ENCODE results near the gene TAC4.
A peak's percentile ranks its signal among the peaks of the same experiment; 100 is the strongest.

Gene TAC4

GRCh38 chr17:49820773-49821172, 27.1 kb downstream of the TAC4 start:
- no CpG with 5 or more reads among the region's 1 CpG for WGBS, 2 donors (ENCODE audit: extremely low coverage in 2 of 2, insufficient read length in 2 of 2, insufficient replicate concordance in 1 of 2)
- Histone ChIP-seq H2BK5ac (ENCODE audit: low read length) (no peak overlapping the region), H3K27ac (replicated peaks; ENCODE audit: low read length) (no peak overlapping the region)

DNA sequence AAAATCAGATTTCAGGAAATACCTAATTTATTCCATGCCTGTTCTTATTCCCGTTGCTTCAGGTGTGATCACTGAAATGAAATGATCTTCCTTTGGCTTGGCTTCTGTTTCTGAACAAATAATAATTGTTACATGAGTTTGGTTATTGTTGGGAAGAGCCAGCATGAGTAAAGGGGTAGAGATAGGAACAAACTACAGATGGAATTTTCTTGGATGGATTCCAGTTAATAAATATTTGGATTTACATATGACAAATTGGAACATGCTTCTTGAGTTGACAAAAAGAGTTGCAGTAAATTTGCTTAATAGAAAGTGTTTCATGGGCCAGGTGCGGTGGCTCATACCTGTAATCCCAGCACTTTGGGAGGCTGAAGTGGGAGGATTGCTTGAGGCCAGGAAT, 28.2 kb downstream of the TAC4 start:
- Histone ChIP-seq H2BK15ac (ENCODE audit: low read length) (no peak overlapping the region), H3K14ac (ENCODE audit: low read length) (no peak overlapping the region), H2AK5ac (ENCODE audit: low read depth, low read length) (no peak overlapping the region), H3K4me3 (ENCODE audit: low read length in 2 of 2) (no peak overlapping the region), H3K4me2 (ENCODE audit: insufficient read depth, low read length, poor library complexity, severe bottlenecking) (no peak overlapping the region), H3K9me3 (replicated peaks in 1 of 2; ENCODE audit: control insufficient read depth in 2 of 2, insufficient read depth in 1 of 2, low read depth in 1 of 2, low read length in 2 of 2) (no peaks in the 10 kb centered on the region), H3K36me3 (replicated peaks in 1 of 2; ENCODE audit: control insufficient read depth in 2 of 2, insufficient read depth in 2 of 2, low read length in 2 of 2) (peaks cover 27 to 85% of the 10 kb centered on the region in 2 donors), H3K18ac (ENCODE audit: low read length) (no peak overlapping the region), H4K8ac (ENCODE audit: low read depth, low read length) (no peak overlapping the region), H3K27ac (replicated peaks; ENCODE audit: low read length) (no peak overlapping the region), H3K4ac (ENCODE audit: low read length) (no peak overlapping the region), H3K23ac (ENCODE audit: low read depth, low read length, poor library complexity) (no peak overlapping the region), H2BK120ac (ENCODE audit: low read depth, low read length) (no peak overlapping the region), H4K91ac (ENCODE audit: low read depth, low read length, poor library complexity) (no peak overlapping the region), H3K9ac (ENCODE audit: low read depth, low read length, poor library complexity) (no peak overlapping the region), H2BK5ac (ENCODE audit: low read length) (no peak overlapping the region), H3K79me1 (ENCODE audit: low read depth, low read length) (no peaks in the 10 kb centered on the region), H3K4me1 (ENCODE audit: control insufficient read depth in 2 of 2, insufficient read depth in 1 of 2, low read depth in 1 of 2, low read length in 2 of 2) (peaks cover 4 to 23% of the 10 kb centered on the region in 2 donors), H2BK12ac (ENCODE audit: low read length) (no peak overlapping the region), H3K27me3 (ENCODE audit: control insufficient read depth in 3 of 3, insufficient read depth in 3 of 3, low read depth in 1 of 3, low read length in 3 of 3) (no peaks in the 10 kb centered on the region), H2AFZ (ENCODE audit: low read length) (no peak overlapping the region)
- WGBS, 2 donors (ENCODE audit: extremely low coverage in 2 of 2, insufficient read length in 2 of 2, insufficient replicate concordance in 1 of 2) = no CpG with 5 or more reads among the region's 2 CpGs
- no peak for DNase-seq (ENCODE audit: low spot score)

More at GRCh38 chr17:49820773-49821172, 27.1 kb downstream of the TAC4 start:
- Histone ChIP-seq H2AK5ac (ENCODE audit: low read depth, low read length) (no peak overlapping the region), H4K8ac (ENCODE audit: low read depth, low read length) (no peak overlapping the region), H3K14ac (ENCODE audit: low read length) (no peak overlapping the region), H2AFZ (ENCODE audit: low read length) (no peak overlapping the region), H2BK12ac (ENCODE audit: low read length) (no peak overlapping the region), H3K79me1 (ENCODE audit: low read depth, low read length) (no peaks in the 10 kb centered on the region), H3K9me3 (replicated peaks in 1 of 2; ENCODE audit: control insufficient read depth in 2 of 2, insufficient read depth in 1 of 2, low read depth in 1 of 2, low read length in 2 of 2) (no peaks in the 10 kb centered on the region), H3K18ac (ENCODE audit: low read length) (no peak overlapping the region), H3K23ac (ENCODE audit: low read depth, low read length, poor library complexity) (no peak overlapping the region), H3K9ac (ENCODE audit: low read depth, low read length, poor library complexity) (no peak overlapping the region), H3K4me3 (ENCODE audit: low read length in 2 of 2) (no peak overlapping the region), H3K4me2 (ENCODE audit: insufficient read depth, low read length, poor library complexity, severe bottlenecking) (no peak overlapping the region), H3K4me1 (ENCODE audit: control insufficient read depth in 2 of 2, insufficient read depth in 1 of 2, low read depth in 1 of 2, low read length in 2 of 2) (peaks cover 4 to 11% of the 10 kb centered on the region in 2 donors), H3K27me3 (ENCODE audit: control insufficient read depth in 3 of 3, insufficient read depth in 3 of 3, low read depth in 1 of 3, low read length in 3 of 3) (no peaks in the 10 kb centered on the region), H4K91ac (ENCODE audit: low read depth, low read length, poor library complexity) (no peak overlapping the region), H2BK15ac (ENCODE audit: low read length) (no peak overlapping the region), H3K4ac (ENCODE audit: low read length) (no peak overlapping the region), H3K36me3 (replicated peaks in 1 of 2; ENCODE audit: control insufficient read depth in 2 of 2, insufficient read depth in 2 of 2, low read length in 2 of 2) (peaks cover 27 to 96% of the 10 kb centered on the region in 2 donors), H2BK120ac (ENCODE audit: low read depth, low read length) (no peak overlapping the region)
- DNase-seq (ENCODE audit: low spot score) = no peak

- DNase-seq (ENCODE audit: low spot score) = no peak
- Histone ChIP-seq H3K4ac (ENCODE audit: low read length) (no peak overlapping the region), H2BK15ac (ENCODE audit: low read length) (no peak overlapping the region), H2BK120ac (ENCODE audit: low read depth, low read length) (no peak overlapping the region), H3K27ac (replicated peaks; ENCODE audit: low read length) (no peak overlapping the region), H3K4me3 (ENCODE audit: low read length in 2 of 2) (peak overlapping the region in 1 of 2 donors; percentile 7), H3K4me1 (ENCODE audit: control insufficient read depth in 2 of 2, insufficient read depth in 1 of 2, low read depth in 1 of 2, low read length in 2 of 2) (peaks cover 5 to 28% of the 10 kb centered on the region in 2 donors), H3K9me3 (replicated peaks in 1 of 2; ENCODE audit: control insufficient read depth in 2 of 2, insufficient read depth in 1 of 2, low read depth in 1 of 2, low read length in 2 of 2) (no peaks in the 10 kb centered on the region), H3K14ac (ENCODE audit: low read length) (no peak overlapping the region), H4K91ac (ENCODE audit: low read depth, low read length, poor library complexity) (no peak overlapping the region), H3K4me2 (ENCODE audit: insufficient read depth, low read length, poor library complexity, severe bottlenecking) (no peak overlapping the region), H2BK12ac (ENCODE audit: low read length) (no peak overlapping the region), H2BK5ac (ENCODE audit: low read length) (no peak overlapping the region), H4K8ac (ENCODE audit: low read depth, low read length) (no peak overlapping the region), H2AK5ac (ENCODE audit: low read depth, low read length) (no peak overlapping the region), H2AFZ (ENCODE audit: low read length) (no peak overlapping the region), H3K36me3 (replicated peaks in 1 of 2; ENCODE audit: control insufficient read depth in 2 of 2, insufficient read depth in 2 of 2, low read length in 2 of 2) (peaks cover 27 to 82% of the 10 kb centered on the region in 2 donors), H3K9ac (ENCODE audit: low read depth, low read length, poor library complexity) (no peak overlapping the region), H3K18ac (ENCODE audit: low read length) (no peak overlapping the region), H3K23ac (ENCODE audit: low read depth, low read length, poor library complexity) (no peak overlapping the region), H3K79me1 (ENCODE audit: low read depth, low read length) (no peaks in the 10 kb centered on the region), H3K27me3 (ENCODE audit: control insufficient read depth in 3 of 3, insufficient read depth in 3 of 3, low read depth in 1 of 3, low read length in 3 of 3) (no peaks in the 10 kb centered on the region)
- WGBS, 2 donors (ENCODE audit: extremely low coverage in 2 of 2, insufficient read length in 2 of 2, insufficient replicate concordance in 1 of 2) = no CpG with 5 or more reads among the region's 5 CpGs
These were observed 28.7 kb downstream of the TAC4 start for GRCh38 chr17:49819138-49819537.

DNA sequence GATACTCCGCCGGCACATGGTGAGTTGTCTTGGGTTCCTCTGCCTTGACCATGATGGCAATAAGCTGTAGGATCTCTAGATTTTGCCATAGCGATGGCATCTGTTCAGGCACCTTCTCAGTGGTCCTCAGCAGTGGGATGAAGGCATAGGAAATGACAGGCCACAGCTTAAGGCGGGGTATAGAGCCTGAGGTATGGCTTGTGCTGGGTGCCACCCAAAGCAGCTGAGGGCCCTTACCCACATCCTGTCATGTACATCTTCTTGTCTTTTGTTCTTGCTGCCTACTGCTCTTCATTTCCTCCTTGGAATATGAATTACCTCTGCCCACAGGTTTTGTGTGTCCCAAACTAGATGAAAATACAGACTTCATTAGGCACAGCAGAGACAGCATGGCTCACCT, 29.9 kb downstream of the TAC4 start:
- Histone ChIP-seq H3K18ac (ENCODE audit: low read length) (no peak overlapping the region), H2AFZ (ENCODE audit: low read length) (no peak overlapping the region), H3K4me2 (ENCODE audit: insufficient read depth, low read length, poor library complexity, severe bottlenecking) (no peak overlapping the region), H4K91ac (ENCODE audit: low read depth, low read length, poor library complexity) (no peak overlapping the region), H3K23ac (ENCODE audit: low read depth, low read length, poor library complexity) (no peak overlapping the region), H3K9ac (ENCODE audit: low read depth, low read length, poor library complexity) (no peak overlapping the region), H2BK15ac (ENCODE audit: low read length) (no peak overlapping the region), H4K8ac (ENCODE audit: low read depth, low read length) (no peak overlapping the region), H2BK120ac (ENCODE audit: low read depth, low read length) (no peak overlapping the region), H2BK5ac (ENCODE audit: low read length) (no peak overlapping the region), H3K4me1 (ENCODE audit: control insufficient read depth in 2 of 2, insufficient read depth in 1 of 2, low read depth in 1 of 2, low read length in 2 of 2) (peaks cover 7 to 29% of the 10 kb centered on the region in 2 donors), H2BK12ac (ENCODE audit: low read length) (no peak overlapping the region), H3K4me3 (ENCODE audit: low read length in 2 of 2) (no peak overlapping the region), H2AK5ac (ENCODE audit: low read depth, low read length) (no peak overlapping the region), H3K79me1 (ENCODE audit: low read depth, low read length) (no peaks in the 10 kb centered on the region), H3K14ac (ENCODE audit: low read length) (no peak overlapping the region), H3K9me3 (replicated peaks in 1 of 2; ENCODE audit: control insufficient read depth in 2 of 2, insufficient read depth in 1 of 2, low read depth in 1 of 2, low read length in 2 of 2) (no peaks in the 10 kb centered on the region), H3K36me3 (replicated peaks in 1 of 2; ENCODE audit: control insufficient read depth in 2 of 2, insufficient read depth in 2 of 2, low read length in 2 of 2) (peaks cover 20 to 82% of the 10 kb centered on the region in 2 donors), H3K27me3 (ENCODE audit: control insufficient read depth in 3 of 3, insufficient read depth in 3 of 3, low read depth in 1 of 3, low read length in 3 of 3) (no peaks in the 10 kb centered on the region), H3K27ac (replicated peaks; ENCODE audit: low read length) (no peak overlapping the region), H3K4ac (ENCODE audit: low read length) (no peak overlapping the region)
- no CpG with 5 or more reads among the region's 4 CpGs for WGBS, 2 donors (ENCODE audit: extremely low coverage in 2 of 2, insufficient read length in 2 of 2, insufficient replicate concordance in 1 of 2)
- DNase-seq (ENCODE audit: low spot score) = no peak
